Fibroblast of the conjunctiva (primary cell): ENCODE data around the gene CELF4.
"Not testable (repeated sequence)": the region's sequence is repeated elsewhere in the genome, so short reads cannot be mapped to it uniquely, and the experiment has no call there.

Source experiments
- DNase-seq: peaks from one replicate; pipeline ENCODE4 v3.0.0-alpha.2; 2010; ENCODE audit warnings: low read depth

The CELF4 gene

GRCh38 chr18:37390687-37391086 is 174.9 kb downstream of the CELF4 start:
- no peak for DNase-seq

- no peak for DNase-seq
Observed at GRCh38 chr18:37389684-37390368, 175.8 kb downstream of the CELF4 start.

- no peak for DNase-seq
Observed at GRCh38 chr18:37389041-37389440, 176.6 kb downstream of the CELF4 start.

- DNase-seq, result no peak
Observed at GRCh38 chr18:37388413-37388812, 177.2 kb downstream of the CELF4 start.

- no peak for DNase-seq
Observed at GRCh38 chr18:37385846-37386778, 179.5 kb downstream of the CELF4 start.

GRCh38 chr18:37383846-37384595 is 181.6 kb downstream of the CELF4 start:
- no peak for DNase-seq

GRCh38 chr18:37383036-37383785 is 182.4 kb downstream of the CELF4 start:
- DNase-seq, result no peak

- no peak for DNase-seq
Observed at GRCh38 chr18:37381554-37381953, 184.0 kb downstream of the CELF4 start.

- DNase-seq, result no peak
Observed at GRCh38 chr18:37380546-37381110, 185.0 kb downstream of the CELF4 start.

GRCh38 chr18:37378336-37379010 is 187.1 kb downstream of the CELF4 start:
- DNase-seq, result no peak

GRCh38 chr18:37375181-37375580 is 190.4 kb downstream of the CELF4 start:
- no peak for DNase-seq

- DNase-seq, result no peak
Observed at GRCh38 chr18:37368110-37368954, 197.3 kb downstream of the CELF4 start.

- DNase-seq, result no peak
Observed at GRCh38 chr18:37364237-37364636, 201.4 kb downstream of the CELF4 start.

- DNase-seq, result no peak
Observed at GRCh38 chr18:37362158-37362890, 203.3 kb downstream of the CELF4 start.

- no peak for DNase-seq
Observed at GRCh38 chr18:37361335-37362157, 204.1 kb downstream of the CELF4 start.

- DNase-seq, result not testable (repeated sequence)
Observed at GRCh38 chr18:37358061-37358460, 207.5 kb downstream of the CELF4 start.

- no peak for DNase-seq
Observed at GRCh38 chr18:37355772-37356171, 209.8 kb downstream of the CELF4 start.

GRCh38 chr18:37351110-37351509 is 214.5 kb downstream of the CELF4 start:
- DNase-seq, result no peak
